HG02884 (cell line): ENCODE measurements around the gene RAVER1.
"Not testable (repeated sequence)": the region's sequence is repeated elsewhere in the genome, so short reads cannot be mapped to it uniquely, and the experiment has no call there.

Experiments
- ATAC-seq: cut with Tn5 transposase; IDR thresholded peaks from one replicate; pipeline ENCODE4 v1.9.1; 2021; ENCODE audit warnings: mild to moderate bottlenecking, moderate library complexity; ENCODE audit not compliant: unreplicated experiment

RAVER1 gene

GRCh38 chr19:10291554-10292205 lies 41.6 kb downstream of the RAVER1 start:
- ATAC-seq, result no peak

- no peak for ATAC-seq
Observed at GRCh38 chr19:10290876-10291553, 42.3 kb downstream of the RAVER1 start.

GRCh38 chr19:10290357-10290875 lies 42.9 kb downstream of the RAVER1 start:
- no peak for ATAC-seq

DNA sequence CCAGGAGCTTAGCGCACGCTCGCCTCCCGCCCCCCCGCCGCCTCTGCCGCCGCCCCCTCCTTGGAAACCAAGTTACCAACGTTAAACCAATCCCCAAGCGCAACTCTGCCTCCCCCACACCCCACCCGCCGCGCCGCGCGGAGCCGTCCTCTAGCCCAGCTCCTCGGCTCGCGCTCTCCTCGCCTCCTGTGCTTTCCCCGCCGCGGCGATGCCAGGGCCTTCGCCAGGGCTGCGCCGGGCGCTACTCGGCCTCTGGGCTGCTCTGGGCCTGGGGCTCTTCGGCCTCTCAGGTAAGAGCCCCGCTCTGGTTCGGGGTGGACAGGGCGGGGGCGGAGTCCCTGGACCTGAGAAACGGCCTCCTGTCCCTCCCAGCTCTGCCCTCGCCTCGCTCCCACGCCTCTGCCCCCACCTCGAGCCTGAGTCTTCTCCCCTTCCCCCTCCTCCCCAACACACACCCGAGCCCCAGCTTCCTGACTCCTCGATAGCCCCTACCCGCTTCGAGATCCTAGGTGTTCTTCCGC lies 43.4 kb downstream of the RAVER1 start, which contains the start of gene ICAM5:
ICAM5 (plus strand) TSS at position 117 of the 521 bp plus-strand sequence; CDS start at position 209, 92 bp downstream.
- no peak for ATAC-seq

DNA sequence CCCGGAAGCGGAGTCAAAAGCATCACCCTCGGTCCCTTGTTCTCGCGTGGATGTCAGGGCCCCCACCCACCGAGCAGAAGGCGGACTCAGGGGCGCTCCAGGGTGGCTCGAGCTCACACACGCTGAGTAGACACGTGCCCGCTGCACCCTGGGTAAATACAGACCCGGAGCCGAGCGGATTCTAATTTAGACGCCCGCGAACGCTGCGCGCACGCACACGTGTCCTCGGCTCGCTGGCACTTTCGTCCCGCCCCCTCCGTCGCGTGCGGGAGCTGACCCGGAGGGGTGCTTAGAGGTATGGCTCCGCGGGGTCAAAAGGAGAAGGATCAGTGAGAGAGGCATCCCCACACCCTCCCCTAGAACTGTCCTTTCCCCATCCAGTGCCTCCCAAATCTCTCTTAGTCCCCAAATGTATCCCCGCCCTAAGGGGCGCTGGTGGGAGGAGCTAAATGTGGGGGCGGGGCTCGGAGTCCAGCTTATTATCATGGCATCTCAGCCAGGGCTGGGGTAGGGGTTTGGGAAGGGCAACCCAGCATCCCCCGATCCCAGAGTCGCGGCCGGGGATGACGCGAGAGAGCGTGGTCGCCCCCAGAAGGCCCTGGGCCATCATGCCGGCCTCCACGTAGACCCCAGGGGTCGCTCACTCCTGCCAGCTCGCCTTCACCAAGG lies 44.0 kb downstream of the RAVER1 start:
- no peak for ATAC-seq

DNA sequence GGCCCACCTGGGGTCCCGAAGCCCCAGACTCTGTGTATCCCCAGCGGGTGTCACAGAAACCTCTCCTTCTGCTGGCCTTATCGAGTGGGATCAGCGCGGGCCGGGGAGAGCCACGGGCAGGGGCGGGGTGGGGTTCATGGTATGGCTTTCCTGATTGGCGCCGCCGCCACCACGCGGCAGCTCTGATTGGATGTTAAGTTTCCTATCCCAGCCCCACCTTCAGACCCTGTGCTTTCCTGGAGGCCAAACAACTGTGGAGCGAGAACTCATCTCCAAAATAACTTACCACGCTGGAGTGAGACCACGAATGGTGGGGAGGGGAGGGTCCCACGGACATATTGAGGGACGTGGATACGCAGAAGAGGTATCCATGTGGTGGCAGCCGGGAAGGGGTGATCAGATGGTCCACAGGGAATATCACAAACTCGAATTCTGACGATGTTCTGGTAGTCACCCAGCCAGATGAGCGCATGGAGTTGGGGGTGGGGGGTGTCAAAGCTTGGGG lies 44.6 kb downstream of the RAVER1 start:
- no peak for ATAC-seq

- ATAC-seq, result no peak
Observed at GRCh38 chr19:10286803-10287737, 46.3 kb downstream of the RAVER1 start, which contains the start of gene ICAM4. Gene ICAM4, plus strand, starts transcription at chr19:10286955. Its CDS starts 58 bp downstream, at chr19:10287013.

- ATAC-seq, result no peak
Observed at GRCh38 chr19:10285393-10285792, 47.9 kb downstream of the RAVER1 start.

- ATAC-seq, result no peak
Observed at GRCh38 chr19:10284960-10285278, 48.4 kb downstream of the RAVER1 start.

DNA sequence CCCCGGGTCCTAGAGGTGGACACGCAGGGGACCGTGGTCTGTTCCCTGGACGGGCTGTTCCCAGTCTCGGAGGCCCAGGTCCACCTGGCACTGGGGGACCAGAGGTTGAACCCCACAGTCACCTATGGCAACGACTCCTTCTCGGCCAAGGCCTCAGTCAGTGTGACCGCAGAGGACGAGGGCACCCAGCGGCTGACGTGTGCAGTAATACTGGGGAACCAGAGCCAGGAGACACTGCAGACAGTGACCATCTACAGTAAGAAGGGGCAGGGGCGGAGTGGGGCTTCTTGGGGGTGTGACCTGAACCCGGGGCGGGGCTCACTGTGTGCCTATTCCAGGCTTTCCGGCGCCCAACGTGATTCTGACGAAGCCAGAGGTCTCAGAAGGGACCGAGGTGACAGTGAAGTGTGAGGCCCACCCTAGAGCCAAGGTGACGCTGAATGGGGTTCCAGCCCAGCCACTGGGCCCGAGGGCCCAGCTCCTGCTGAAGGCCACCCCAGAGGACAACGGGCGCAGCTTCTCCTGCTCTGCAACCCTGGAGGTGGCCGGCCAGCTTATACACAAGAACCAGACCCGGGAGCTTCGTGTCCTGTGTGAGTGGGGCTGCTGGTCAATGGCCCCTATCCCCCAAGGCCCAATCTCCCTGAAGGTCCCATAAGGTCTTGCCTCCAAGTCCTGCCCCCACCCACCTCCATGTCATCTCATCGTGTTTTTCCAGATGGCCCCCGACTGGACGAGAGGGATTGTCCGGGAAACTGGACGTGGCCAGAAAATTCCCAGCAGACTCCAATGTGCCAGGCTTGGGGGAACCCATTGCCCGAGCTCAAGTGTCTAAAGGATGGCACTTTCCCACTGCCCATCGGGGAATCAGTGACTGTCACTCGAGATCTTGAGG lies 49.0 kb downstream of the RAVER1 start:
- no peak for ATAC-seq

DNA sequence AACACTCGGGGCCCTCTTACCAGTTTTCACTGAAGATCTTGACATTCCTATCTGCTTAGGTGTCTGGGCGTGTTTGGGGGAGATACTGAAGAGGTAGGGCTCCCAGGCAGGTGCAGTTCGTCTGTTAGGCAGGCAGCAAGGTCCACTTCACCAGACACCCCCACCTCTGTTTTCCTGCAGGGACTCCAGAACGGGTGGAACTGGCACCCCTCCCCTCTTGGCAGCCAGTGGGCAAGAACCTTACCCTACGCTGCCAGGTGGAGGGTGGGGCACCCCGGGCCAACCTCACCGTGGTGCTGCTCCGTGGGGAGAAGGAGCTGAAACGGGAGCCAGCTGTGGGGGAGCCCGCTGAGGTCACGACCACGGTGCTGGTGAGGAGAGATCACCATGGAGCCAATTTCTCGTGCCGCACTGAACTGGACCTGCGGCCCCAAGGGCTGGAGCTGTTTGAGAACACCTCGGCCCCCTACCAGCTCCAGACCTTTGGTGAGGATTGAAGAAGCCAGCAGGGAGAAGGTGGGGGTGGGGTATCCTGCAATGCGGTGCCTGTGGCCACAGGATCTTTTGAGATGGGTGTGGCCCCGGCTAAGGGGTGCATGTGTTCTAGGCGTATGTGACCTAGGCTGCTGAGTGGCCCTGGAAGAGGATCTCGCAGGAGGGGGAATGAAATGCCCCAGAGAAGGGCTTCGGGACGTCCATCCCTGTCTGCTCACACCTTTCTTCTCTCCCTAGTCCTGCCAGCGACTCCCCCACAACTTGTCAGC lies 49.8 kb downstream of the RAVER1 start:
- no peak for ATAC-seq

DNA sequence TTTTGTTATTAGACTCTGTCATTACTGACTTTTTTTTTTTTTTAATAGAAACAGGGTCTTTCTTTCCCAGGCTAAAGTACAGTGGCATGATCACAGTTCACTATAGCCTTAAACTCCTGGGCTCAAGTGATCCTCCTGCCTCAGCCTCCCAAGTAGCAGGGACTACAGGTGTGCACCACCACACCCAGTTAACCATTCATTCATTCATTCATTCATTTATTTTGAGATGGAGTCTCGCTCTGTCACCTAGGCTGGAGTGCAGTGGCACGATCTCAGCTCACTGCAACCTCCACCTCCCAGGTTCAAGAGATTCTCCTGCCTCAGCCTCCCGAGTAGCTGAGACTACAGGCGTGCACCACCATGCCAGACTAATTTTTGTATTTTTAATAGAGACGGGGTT lies 51.3 kb downstream of the RAVER1 start:
- ATAC-seq, result not testable (repeated sequence)

DNA sequence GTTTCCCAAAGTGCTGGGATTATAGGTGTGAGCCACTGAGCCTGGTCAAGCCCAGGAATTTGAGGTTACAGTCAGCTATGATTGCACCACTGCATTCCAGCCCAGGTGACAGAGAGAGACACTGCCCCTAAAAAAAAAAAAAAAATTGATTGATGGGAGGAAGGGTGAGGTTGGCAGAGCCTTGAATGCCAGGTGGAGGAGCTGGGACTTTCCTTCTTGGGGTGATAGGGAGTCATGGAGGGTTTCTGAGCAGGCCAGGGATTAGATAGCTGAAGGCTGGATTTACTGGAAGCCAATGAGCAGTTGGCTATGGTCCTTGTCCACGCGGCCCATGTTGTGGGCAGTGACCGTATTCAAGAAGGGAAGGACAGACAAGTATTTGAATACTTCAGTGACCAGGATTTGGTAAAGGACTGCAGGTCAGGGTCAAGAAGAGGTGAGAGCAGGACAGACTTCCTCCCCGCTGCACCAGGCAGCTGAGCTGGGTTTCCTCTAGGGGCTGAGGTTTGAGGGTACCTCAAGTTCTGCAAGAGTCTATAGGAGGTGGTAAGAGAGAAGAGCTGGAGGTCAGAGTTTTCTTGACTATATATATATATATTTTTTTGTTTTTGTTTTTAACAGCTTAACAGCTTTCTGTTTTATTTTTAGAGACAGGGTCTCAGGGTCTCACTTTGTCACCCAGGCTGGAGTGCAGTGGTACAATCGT lies 53.4 kb downstream of the RAVER1 start:
- ATAC-seq, result no peak

DNA sequence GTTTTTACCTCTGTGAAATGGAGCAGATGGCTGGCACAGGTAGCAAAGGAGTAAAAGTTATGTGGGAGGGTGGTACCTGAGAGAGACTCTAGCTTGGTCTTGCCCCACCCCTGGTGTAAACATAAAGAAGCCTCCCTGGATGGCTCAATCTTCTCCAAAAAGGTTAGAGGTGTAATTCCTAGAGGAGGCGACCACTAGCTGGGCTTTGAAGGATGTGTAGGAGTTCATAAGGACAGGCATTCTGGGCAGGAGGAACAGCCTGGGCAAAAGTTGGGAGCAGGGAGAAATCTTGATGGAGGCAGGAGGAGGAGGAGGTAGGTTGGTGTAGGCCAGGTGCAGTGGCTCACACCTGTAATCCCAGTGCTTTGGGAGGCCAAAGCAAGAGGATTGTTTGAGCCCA lies 54.4 kb downstream of the RAVER1 start:
- ATAC-seq, result no peak

DNA sequence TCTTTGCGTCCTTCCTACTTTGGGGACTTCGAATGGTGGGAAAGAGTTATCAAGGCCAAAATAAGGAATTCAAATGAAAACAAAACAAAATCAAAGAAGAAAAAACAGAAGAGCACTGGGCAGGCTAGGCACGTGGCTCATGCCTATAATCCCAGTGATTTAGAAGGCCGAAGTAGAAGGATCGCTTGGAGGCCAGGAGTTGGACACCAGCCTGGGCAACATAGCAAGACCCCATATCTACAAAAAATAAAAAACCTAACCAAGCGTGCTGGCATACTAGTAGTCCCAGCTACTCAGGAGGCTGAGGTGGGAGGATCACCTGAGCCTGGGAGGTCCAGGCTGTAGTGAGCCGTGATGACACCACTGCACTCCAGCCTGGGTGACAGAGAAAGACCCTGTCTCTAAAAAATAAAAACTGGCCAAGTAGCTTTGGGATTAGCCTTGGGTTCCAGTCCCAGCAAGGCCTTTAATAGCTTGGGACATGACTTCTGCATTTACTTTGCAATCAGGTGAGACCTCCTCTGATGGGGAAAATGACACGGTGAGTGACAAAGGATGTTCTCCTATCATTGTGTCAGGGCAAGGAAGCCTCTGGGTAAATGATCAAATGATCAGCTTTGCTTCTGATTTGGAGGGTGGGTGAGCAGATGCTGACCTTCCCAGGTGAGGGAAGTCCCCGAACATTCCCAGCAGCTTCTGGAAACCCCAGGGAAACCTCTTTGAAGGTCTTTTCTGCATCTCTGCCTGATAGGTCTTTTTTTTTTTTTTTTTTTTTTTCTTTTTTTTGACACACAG lies 55.3 kb downstream of the RAVER1 start:
- no peak for ATAC-seq

- no peak for ATAC-seq
Observed at GRCh38 chr19:10274589-10274988, 58.7 kb downstream of the RAVER1 start.

DNA sequence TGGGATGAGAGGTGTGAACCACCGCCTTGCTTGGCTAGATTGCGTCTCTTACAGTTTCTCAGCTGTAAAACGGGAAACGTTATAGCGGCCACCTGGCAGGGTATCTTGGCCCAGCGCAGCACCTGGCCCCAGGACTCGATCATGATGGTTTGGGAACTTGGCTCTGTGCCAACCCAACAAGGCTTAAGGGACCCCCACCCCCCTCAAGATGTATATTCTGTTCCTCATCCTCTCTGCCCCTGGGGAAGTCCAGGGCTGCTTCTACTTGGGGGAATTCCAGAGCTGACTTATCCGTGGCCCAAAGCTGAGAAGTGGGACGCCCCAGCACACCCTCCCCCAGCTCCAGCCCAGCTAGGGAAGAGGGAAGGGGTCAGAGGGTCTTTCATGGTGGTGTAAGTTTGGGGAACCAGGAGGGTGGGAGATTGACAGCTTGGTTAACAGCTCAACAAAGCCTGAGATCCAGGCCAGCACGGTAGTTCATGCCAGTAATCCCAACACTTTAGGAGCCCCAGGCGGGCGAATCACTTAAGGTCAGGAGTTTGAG lies 61.7 kb downstream of the RAVER1 start:
- no peak for ATAC-seq
